ENCODE results near the gene GRM7.
"Not testable (repeated sequence)": the region's sequence is repeated elsewhere in the genome, so short reads cannot be mapped to it uniquely, and the experiment has no call there.

GRM7 gene

GRCh38 chr3:6860954-6861624 lies at the start of gene GRM7:
TSS of gene GRM7 (plus strand) at chr3:6861115.
- DNase-seq (ENCODE audit: low read depth) = no peak

DNA sequence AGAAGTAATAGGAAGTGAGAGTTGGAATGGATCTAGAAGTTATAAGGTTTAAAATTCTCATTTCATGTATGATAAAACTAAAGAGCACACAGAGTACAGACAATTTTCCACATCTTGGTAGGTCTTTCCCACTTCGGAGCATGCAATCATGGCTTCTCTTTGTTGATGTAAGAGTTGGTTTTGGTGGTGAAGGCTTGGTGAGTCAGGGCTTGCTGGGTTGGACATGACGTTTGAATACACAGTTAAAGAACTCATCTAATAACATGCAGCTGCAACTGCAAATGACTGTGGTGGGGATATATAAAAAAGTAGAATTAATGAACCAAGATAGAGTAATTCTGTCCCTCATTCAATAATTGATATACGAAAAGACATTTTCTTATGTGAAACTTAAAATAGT lies 39.5 kb upstream of the GRM7 start:
- no peak for DNase-seq (ENCODE audit: low read depth)

DNA sequence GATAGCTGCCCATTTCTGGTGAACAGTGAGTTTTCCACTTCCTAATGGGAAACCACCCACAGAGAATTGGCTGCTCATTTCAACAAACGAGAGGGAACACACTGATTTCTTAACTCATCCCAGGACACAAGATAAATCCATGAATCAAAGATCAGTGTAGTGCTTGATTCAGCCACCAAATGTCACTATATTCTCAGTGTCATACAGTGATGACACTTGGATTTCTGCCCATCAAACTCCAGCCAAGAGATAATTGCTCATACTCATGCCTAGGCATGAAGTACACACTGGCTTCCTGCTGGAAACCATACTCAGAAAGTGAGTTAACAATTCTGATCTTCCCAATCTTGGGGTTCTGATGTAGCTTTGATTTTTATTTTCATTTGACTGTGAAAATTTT lies 35.4 kb upstream of the GRM7 start:
- DNase-seq (ENCODE audit: low read depth) = no peak

DNA sequence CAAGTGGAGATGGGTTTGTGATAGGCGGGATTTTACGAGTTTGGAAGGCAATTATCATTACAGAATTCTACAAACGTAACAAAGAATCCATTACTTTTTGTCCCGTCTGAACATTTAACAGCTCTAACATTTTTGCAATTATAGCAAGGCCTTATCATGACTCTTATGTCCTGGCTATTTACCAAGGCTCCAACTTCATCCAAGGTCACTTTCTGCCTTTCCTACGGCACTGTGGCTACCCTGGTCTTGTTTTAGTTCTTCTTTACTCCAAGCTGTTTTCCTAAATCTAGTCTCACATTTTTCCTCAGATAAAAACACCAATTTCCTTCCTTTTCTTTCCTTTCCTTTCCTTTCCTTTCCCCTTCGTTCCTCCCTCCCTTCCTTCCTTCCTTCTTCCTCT lies 33.5 kb upstream of the GRM7 start:
- no peak for DNase-seq (ENCODE audit: low read depth)

GRCh38 chr3:6844723-6845122 lies 16.2 kb upstream of the GRM7 start:
- DNase-seq (ENCODE audit: low read depth) = no peak

DNA sequence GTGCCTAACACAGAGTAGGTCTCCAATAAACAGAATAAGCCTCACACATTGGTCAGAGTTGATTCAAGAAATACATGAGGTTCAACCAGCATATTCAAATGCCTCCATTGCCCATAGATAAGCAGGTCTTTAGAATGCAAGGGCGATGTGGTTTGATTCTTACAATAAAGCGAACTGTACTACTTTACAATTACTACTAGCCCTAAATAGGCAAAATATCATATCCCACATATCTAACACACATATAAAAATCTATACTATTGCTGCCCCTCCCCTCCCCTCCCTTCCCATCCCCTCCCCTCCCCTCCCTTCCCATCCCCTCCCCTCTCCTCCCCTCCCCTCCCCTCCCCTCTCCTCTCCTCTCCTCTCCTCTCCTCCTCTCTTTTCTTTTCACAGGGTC lies 6.7 kb upstream of the GRM7 start:
- no peak for DNase-seq (ENCODE audit: low read depth)

DNA sequence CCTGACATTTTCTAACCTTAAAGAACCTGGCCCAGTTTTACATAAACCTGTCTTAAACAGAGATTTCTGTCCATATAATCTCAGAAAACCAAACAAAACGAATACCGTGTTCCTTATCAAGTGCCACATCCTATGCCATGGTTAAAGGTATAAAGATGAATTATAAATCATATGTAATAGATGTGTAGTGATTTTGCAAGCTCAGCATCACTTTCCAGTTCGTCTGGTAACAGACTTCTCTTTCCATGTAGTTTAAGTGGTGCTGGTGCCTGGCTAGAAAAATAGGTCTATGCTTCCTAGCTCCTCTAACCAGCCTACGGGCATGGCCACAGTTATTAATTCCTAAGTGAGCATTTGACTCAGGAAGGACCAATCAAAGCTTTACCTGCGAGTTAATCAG lies 3.4 kb upstream of the GRM7 start:
- DNase-seq (ENCODE audit: low read depth) = no peak

- no peak for DNase-seq (ENCODE audit: low read depth)
Observed at GRCh38 chr3:6860149-6860953, 564 bp upstream of the GRM7 start.

- DNase-seq (ENCODE audit: low read depth) = no peak
Observed at GRCh38 chr3:6861625-6862000, 698 bp downstream of the GRM7 start.

DNA sequence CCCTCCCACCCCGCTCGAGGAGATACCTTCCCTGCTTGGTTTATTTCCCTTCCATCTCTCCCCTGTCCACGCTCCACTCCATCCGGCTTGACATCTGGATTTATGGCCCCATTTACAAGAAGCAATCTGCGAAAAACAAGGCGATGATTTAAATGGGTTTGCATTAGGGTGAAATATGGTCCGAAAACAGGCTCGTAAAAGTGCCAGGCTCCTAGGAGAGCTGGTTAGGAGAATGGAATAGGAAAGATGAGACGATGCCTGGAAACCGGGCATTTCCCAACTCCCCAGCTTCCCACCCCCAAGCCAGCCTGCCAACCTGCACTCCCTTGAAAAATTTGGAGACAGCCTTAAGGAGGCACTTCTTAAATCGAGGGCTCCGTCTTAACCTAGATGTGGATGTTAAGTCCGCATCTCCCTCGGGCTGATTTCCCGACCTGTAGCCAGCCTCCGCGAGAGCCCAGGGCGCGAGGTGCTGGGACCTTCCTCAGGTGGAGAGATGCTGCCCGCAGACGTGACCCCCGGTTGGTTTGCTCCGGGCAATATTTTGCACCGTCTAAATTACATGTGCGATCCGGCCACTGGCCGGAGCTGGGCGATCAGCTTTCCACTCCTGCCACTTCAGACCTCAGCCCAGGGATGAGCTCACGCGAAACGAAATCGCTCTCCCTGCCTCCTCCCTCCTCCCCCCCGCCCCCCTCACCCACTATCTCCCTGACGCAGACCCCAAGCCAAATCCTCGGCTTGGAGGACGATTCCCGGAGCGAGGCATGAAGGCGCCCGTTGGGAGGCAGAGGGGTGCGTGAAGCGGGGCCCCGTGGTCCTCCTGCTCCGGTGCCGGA lies 1.3 kb downstream of the GRM7 start:
- no peak for DNase-seq (ENCODE audit: low read depth)

DNA sequence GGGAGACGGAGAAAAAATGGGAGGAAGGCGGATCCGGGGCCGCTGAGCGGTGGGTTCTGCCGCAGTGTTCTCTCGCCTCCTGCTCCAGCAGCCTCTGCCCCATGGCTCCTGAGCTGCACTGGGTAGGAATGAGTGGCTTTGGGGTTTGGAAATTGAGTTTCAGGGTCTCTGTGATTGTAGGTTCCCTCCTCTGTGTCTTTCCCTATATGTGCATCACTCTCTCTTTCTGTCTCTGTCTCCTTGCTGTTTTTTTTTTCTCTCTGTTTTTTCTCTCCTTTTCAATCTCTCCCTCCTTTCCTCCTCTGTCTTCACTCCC lies 1.9 kb downstream of the GRM7 start:
- DNase-seq (ENCODE audit: low read depth) = no peak

GRCh38 chr3:6867269-6867668 lies 6.4 kb downstream of the GRM7 start:
- no peak for DNase-seq (ENCODE audit: low read depth)

DNA sequence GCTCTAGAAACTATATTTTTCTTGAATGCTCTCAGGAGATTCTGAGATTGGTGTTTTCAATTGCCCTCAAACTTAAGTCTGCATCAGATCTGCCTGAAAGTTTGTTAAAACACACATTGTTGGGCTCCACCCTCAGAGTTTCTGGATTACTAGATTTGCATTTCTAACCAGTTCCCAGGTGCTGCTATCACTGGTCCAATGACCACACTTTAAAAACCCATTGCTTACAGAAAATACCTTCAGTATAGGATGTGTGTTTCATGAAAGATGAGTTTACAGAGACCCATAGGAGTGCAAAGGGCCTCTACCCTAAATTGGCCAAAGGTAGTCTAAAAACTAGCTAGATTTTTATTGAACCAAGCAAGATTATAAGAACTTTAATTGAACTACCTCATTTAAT lies 17.8 kb downstream of the GRM7 start:
- no peak for DNase-seq (ENCODE audit: low read depth)

- DNase-seq (ENCODE audit: low read depth) = no peak
Observed at GRCh38 chr3:6912240-6912639, 51.3 kb downstream of the GRM7 start.

- DNase-seq (ENCODE audit: low read depth) = no peak
Observed at GRCh38 chr3:6915898-6916297, 55.0 kb downstream of the GRM7 start.

DNA sequence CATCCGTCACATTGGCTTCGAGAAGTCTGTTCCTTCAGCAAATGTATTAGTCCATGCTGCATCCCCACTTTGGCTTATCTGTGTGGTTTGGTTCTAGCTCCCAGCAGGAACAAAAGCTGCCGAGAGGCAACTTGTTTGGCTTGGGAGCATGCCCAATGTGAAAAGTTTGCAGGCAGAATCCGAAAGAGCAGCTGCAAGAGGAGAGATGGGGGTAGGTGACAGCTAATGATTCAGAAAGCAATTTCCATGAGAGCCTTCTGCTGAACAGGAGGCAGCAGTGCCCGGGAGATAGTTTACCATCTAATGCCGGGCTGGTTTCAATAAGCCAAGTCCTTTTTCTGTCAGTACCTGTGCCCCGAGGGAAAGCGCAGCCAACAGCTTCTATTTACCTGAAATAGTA lies 60.2 kb downstream of the GRM7 start:
- no peak for DNase-seq (ENCODE audit: low read depth)

GRCh38 chr3:6921876-6922275 lies 61.0 kb downstream of the GRM7 start:
- no peak for DNase-seq (ENCODE audit: low read depth)

DNA sequence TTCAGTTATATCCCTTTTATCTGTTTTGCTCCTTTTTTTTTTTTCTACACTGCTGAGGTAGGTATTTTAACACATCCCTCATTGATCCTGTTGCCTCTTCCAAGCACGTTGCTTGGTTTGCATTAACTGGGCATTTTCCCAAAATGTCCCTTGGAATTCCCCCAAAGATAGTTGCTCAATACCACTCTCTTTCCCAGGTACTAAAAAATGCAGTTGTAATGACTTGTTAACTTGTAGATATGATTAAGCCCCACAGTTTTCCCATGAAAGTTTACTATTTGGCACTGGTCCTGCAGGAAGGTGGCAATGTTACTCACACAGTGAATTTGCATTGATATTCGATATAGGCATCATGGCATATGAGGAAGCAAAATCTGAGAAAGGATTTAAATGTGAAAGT lies 67.1 kb downstream of the GRM7 start:
- no peak for DNase-seq (ENCODE audit: low read depth)

DNA sequence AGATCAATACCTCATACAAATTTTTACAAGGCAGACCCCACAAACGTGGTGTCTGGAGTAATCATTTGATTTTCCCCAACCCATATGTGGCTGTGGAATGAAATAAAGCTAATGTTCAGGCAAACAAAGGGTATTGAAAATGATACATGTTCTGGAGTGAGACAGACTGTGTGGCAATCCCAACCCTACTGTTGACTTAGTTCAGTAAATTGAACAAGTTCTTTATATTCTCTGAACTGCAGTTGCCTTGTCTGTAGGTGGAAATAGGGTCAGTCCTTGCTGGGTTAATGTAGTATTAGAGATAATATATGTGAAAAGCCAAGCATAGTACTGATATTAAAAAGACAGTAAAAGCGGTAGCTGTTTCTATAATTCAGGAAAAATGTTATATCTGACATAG lies 69.0 kb downstream of the GRM7 start:
- no peak for DNase-seq (ENCODE audit: low read depth)

DNA sequence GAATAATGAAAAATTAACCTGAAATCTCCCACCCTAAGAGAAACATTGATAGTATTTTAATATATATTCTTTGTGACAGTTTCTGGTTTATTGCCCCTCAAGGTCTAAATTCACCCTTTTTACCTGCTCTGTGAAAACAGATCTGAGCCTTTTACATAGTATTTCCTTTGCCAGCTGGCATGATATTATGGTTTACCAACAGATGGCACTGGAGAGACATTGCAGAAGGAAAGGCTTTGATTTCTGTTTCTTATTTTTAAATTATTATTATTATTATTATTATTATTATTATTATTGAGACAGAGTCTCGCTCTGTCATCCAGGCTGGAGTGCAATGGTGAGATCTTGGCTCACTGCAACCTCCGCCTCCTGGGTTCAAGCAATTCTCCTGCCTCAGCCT lies 74.5 kb downstream of the GRM7 start:
- DNase-seq (ENCODE audit: low read depth) = not testable (repeated sequence)

GRCh38 chr3:6935970-6936369 lies 75.1 kb downstream of the GRM7 start:
- no peak for DNase-seq (ENCODE audit: low read depth)

GRCh38 chr3:6962801-6963200 lies 101.9 kb downstream of the GRM7 start:
- DNase-seq (ENCODE audit: low read depth) = no peak

- no peak for DNase-seq (ENCODE audit: low read depth)
Observed at GRCh38 chr3:6965881-6966280, 105.0 kb downstream of the GRM7 start.
